Activated CD8-positive, alpha-beta T cell treated with anti-CD3 and anti-CD28 coated beads for 36 hours (primary cell): ENCODE data around the gene RPRD1A. TPM values are rescaled to one million over a fixed set of nuclear protein-coding genes. Genes with fewer than 3 reads are reported as not detected.

Source experiments
- ATAC-seq: fragments of 200-7000 bp; cut with Tn5 transposase; one replicate; pipeline ENCODE4 v1.10.0; 2021; ENCODE audit warnings: mild to moderate bottlenecking, moderate library complexity
- CTCF ChIA-PET: fragments of 350-600 bp; sonication (Branson Sonifier 250); formaldehyde crosslinking; loops from one replicate; lab custom pipeline; 2021; ENCODE audit warnings: antibody characterized with exemption; lab: Charles Lee
- POLR2A ChIA-PET: fragments of 350-600 bp; sonication (Branson Sonifier 250); formaldehyde crosslinking; loops from one replicate; lab custom pipeline; 2021; ENCODE audit warnings: antibody characterized with exemption; lab: Charles Lee
- DNase-seq: peaks from one replicate; pipeline ENCODE4 v3.0.0-alpha.2; 2020
- H3K27ac Mint-ChIP-seq: one replicate; pipeline ENCODE4 v1.8.0; 2021; ENCODE audit warnings: mild to moderate bottlenecking, mixed read lengths
- H3K27me3 Mint-ChIP-seq: one replicate; pipeline ENCODE4 v1.8.0; 2021; ENCODE audit warnings: mixed read lengths
- H3K36me3 Mint-ChIP-seq: one replicate; pipeline ENCODE4 v1.8.0; 2021; ENCODE audit warnings: low read depth, mixed read lengths
- H3K4me1 Mint-ChIP-seq: one replicate; pipeline ENCODE4 v1.8.0; 2021; ENCODE audit warnings: low read depth, mixed read lengths
- H3K4me3 Mint-ChIP-seq: one replicate; pipeline ENCODE4 v1.8.0; 2021; ENCODE audit warnings: mild to moderate bottlenecking, moderate library complexity, mixed read lengths
- H3K9me3 Mint-ChIP-seq: one replicate; pipeline ENCODE4 v1.8.0; 2021; ENCODE audit warnings: mixed read lengths
- intact Hi-C: fragments of 100-400 bp; cut with micrococcal nuclease; formaldehyde crosslinking; loops from one replicate; pipeline ENCODE4 v1.10.0; 2022
- total RNA-seq, 2 experiments: library from RNA; stranded (reverse); gene quantifications; one replicate each; pipeline ENCODE4 v1.2.3, GENCODE V29; 2021
- TF ChIP-seq, protein P1 (sequence below): fragments of 200-600 bp; IDR thresholded peaks from one replicate; pipeline ENCODE4 v1.8.0; 2022; ENCODE audit warnings: antibody characterized with exemption, mild to moderate bottlenecking

RPRD1A gene
- total RNA-seq, 2 experiments from 2014 or later, result 29.4 to 31.9 TPM

DNA sequence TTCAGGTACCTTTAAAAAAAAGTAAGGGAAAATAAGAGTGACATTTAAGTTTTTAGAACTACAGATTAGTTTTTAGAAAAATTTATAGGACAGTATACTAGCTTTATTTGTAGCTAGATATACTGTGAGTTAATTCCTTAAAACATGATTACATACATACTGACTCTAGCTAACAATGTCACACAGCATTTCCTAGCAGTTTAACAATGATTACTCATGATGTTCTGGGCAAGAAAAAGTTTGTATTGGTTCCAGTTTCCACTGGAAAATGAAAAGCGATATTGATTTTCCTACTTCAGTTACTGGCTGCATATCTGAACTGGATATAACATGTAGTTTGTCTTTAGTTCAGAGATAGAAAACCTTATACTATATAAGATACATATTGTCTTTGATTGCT, 42.4 kb upstream of the RPRD1A start:
- no peaks in the 10 kb centered on the region for H3K4me1 Mint-ChIP-seq
- H3K36me3 Mint-ChIP-seq, result peaks cover 29% of the 10 kb centered on the region
- no peaks in the 10 kb centered on the region for H3K9me3 Mint-ChIP-seq
- DNase-seq (no peak), ATAC-seq (no peak)
- H3K27ac Mint-ChIP-seq, result no peak overlapping the region
- CTCF ChIA-PET, result interaction anchor here (1.0 kb wide), 1 partner anchor 12 kb away, joined by 4 read pairs; no protein-coding TSS in a partner anchor
- H3K27me3 Mint-ChIP-seq, result no peaks in the 10 kb centered on the region
- no peak overlapping the region for H3K4me3 Mint-ChIP-seq
- TF ChIP-seq, protein P1, sequence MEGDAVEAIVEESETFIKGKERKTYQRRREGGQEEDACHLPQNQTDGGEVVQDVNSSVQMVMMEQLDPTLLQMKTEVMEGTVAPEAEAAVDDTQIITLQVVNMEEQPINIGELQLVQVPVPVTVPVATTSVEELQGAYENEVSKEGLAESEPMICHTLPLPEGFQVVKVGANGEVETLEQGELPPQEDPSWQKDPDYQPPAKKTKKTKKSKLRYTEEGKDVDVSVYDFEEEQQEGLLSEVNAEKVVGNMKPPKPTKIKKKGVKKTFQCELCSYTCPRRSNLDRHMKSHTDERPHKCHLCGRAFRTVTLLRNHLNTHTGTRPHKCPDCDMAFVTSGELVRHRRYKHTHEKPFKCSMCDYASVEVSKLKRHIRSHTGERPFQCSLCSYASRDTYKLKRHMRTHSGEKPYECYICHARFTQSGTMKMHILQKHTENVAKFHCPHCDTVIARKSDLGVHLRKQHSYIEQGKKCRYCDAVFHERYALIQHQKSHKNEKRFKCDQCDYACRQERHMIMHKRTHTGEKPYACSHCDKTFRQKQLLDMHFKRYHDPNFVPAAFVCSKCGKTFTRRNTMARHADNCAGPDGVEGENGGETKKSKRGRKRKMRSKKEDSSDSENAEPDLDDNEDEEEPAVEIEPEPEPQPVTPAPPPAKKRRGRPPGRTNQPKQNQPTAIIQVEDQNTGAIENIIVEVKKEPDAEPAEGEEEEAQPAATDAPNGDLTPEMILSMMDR, result no peak
- intact Hi-C loops, result no loop called here
- POLR2A ChIA-PET, result no interaction called here

DNA sequence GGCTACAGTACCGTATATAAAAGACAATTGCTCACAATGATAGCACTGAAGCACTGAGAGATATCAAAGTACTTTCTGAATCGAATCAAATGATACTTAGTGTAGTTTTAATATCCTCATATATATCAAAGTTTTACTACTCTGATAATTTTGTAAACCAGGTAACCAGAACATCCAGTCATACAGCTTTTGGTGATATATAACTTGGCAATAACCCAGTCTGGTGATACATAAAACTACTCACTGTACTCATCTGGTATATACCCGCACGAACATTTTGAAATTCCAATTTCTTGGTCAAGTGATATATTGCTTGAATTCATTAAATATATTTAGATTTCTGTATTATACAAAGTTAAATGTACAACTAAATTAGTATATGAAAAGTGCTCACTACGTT, 41.2 kb upstream of the RPRD1A start:
- DNase-seq, result no peak
- TF ChIP-seq, protein P1, result no peak
- no peak overlapping the region for H3K27ac Mint-ChIP-seq
- H3K4me1 Mint-ChIP-seq, result no peaks in the 10 kb centered on the region
- no peaks in the 10 kb centered on the region for H3K9me3 Mint-ChIP-seq
- no peak for ATAC-seq
- intact Hi-C loops, result no loop called here
- H3K36me3 Mint-ChIP-seq, result peaks cover 23% of the 10 kb centered on the region
- POLR2A ChIA-PET, result no interaction called here
- CTCF ChIA-PET, result interaction anchor here (1.5 kb wide), 1 partner anchor 9 kb away, joined by 3 read pairs; no protein-coding TSS in a partner anchor
- H3K4me3 Mint-ChIP-seq, result no peak overlapping the region
- no peaks in the 10 kb centered on the region for H3K27me3 Mint-ChIP-seq

DNA sequence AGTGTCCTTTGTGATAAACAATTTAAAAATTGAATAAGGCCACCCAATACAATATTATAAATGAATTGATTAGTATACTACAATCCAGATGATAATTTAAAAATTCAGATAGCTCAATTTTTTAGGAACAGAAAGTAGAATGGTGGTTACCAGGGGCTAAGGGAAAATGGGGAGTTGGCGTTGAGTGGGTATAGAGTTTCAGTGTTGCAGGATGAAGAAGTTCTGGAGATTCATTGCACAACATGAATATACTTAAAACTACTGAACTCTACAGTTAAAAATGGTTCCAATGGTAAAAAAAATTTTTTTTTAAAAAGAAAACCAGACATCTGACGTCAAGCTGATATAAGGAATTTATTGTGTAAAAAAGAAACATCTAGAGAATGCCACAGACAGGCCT, 40.8 kb upstream of the RPRD1A start:
- DNase-seq, result no peak
- intact Hi-C loops, result no loop called here
- H3K36me3 Mint-ChIP-seq, result peaks cover 21% of the 10 kb centered on the region
- CTCF ChIA-PET, result interaction anchor here (1.5 kb wide), 1 partner anchor 8 kb away, joined by 3 read pairs; no protein-coding TSS in a partner anchor
- H3K27ac Mint-ChIP-seq, result no peak overlapping the region
- TF ChIP-seq, protein P1, result no peak
- no peak overlapping the region for H3K4me3 Mint-ChIP-seq
- H3K9me3 Mint-ChIP-seq, result no peaks in the 10 kb centered on the region
- POLR2A ChIA-PET, result interaction anchor here (0.6 kb wide), 1 partner anchor 12 kb away, joined by 3 read pairs; no protein-coding TSS in a partner anchor
- no peak for ATAC-seq
- no peaks in the 10 kb centered on the region for H3K27me3 Mint-ChIP-seq
- H3K4me1 Mint-ChIP-seq, result peaks cover 2% of the 10 kb centered on the region

DNA sequence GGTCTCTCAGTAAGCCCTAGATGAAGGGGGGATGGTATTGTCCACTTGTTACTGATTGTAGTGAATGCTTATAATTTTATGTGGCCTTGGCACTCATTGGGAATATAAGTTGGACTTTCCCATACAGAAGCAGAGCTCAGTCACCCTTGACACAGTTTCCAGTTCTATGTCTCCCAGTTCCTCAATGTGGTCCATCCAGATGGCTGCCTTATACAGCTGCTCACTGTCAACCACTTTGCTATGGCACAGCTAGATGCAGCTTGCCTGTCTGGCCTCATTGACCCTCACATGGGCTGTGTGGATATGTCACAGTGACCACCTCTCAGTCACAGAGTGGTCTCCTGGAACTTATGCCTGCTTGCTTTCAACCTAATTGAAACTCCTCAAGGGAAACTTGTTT, 40.1 kb upstream of the RPRD1A start:
- intact Hi-C loops, result no loop called here
- CTCF ChIA-PET, result interaction anchor here (1.5 kb wide), 1 partner anchor 8 kb away, joined by 3 read pairs; no protein-coding TSS in a partner anchor
- no peak overlapping the region for H3K27ac Mint-ChIP-seq
- H3K36me3 Mint-ChIP-seq, result peaks cover 19% of the 10 kb centered on the region
- DNase-seq (no peak), ATAC-seq (no peak)
- no peak overlapping the region for H3K4me3 Mint-ChIP-seq
- no peaks in the 10 kb centered on the region for H3K9me3 Mint-ChIP-seq
- peaks cover 2% of the 10 kb centered on the region for H3K4me1 Mint-ChIP-seq
- TF ChIP-seq, protein P1, result no peak
- POLR2A ChIA-PET, result interaction anchor here (1.0 to 1.2 kb wide), 2 partner anchors 21 to 23 kb away, joined by 3 read pairs; no protein-coding TSS in a partner anchor
- no peaks in the 10 kb centered on the region for H3K27me3 Mint-ChIP-seq

DNA sequence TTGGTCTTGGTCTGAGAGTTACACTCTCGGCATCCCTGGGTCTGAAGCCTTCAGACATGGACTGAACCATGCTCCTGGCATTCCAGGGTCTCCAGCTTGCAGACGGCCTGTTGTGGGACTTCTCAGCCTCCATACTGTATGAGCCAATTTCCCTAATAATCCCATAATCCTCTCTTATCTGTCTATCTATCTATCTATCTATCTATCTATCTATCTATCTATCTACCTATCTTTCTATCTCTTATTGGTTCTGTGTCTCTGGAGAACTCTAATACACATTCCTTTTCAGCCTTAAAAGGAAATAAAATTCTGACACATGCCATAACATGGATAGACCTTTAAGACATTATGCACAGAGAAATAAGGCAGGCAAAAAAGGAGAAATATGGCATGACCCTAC, 37.4 kb upstream of the RPRD1A start:
- peaks cover 2% of the 10 kb centered on the region for H3K4me1 Mint-ChIP-seq
- H3K36me3 Mint-ChIP-seq, result peaks cover 2% of the 10 kb centered on the region
- H3K27ac Mint-ChIP-seq, result no peak overlapping the region
- POLR2A ChIA-PET, result no interaction called here
- intact Hi-C loops, result no loop called here
- DNase-seq (no peak), ATAC-seq (no peak)
- TF ChIP-seq, protein P1, result no peak
- no peak overlapping the region for H3K4me3 Mint-ChIP-seq
- H3K9me3 Mint-ChIP-seq, result no peaks in the 10 kb centered on the region
- CTCF ChIA-PET, result no interaction called here
- peaks cover 1% of the 10 kb centered on the region for H3K27me3 Mint-ChIP-seq
